Ramos (cell line): ENCODE measurements around the gene DENR.
"Not testable (repeated sequence)": the region's sequence is repeated elsewhere in the genome, so short reads cannot be mapped to it uniquely, and the experiment has no call there.

ENCODE experiments used
- in situ Hi-C: fragments of 300-500 bp; cut with MboI; formaldehyde crosslinking; loops from one replicate; pipeline ENCODE4 v1.14.3; 2022; ENCODE audit warnings: low sequenced_read_pairs; ENCODE audit not compliant: unreplicated experiment

DENR gene

DNA sequence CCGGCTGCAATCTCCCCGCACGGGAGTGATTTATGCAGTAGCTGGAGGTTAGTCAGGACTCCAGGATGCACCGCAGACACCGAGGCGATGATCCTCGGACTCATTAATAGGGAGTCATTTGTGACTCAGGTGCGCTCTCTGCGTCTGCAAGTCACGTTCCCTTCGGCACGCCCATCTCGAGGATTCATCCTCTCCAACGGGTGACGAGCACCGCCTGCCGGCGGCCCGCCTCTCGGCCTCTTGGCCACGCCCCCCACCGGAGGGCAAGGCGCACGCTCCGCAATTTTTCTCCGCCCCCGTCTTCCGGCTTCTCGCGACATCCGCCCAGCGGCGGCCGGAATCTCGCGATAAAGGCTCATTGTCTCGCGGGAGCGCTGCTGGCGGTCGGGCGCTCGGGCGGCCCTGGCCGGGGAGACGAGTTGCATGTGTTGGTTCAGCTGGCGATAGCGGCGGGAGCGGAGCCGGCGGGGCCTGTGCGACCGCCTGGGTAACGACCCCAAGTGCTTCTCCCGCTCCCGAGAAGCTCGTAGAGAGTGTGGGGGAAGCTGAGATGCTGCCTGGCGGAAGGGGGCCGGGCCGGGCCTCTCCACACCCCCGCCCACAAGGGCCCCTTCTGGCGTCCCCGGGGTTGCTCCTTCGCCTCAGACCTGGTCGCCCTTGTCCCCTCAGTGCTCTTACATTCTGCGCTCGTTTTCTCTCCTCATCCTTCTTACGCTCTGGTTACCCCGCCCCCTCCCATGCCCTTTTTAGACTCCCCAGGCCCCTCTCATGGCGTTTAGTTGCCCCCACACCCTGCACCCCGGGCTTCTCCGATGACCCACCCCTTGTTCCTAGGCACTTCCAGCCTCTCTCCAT, at the start of gene DENR:
TSS of gene DENR (plus strand) at position 361 of the 855 bp plus-strand sequence. CDS start 878 bp downstream, outside the sequence.
- in situ Hi-C loops, result no loop called here

DNA sequence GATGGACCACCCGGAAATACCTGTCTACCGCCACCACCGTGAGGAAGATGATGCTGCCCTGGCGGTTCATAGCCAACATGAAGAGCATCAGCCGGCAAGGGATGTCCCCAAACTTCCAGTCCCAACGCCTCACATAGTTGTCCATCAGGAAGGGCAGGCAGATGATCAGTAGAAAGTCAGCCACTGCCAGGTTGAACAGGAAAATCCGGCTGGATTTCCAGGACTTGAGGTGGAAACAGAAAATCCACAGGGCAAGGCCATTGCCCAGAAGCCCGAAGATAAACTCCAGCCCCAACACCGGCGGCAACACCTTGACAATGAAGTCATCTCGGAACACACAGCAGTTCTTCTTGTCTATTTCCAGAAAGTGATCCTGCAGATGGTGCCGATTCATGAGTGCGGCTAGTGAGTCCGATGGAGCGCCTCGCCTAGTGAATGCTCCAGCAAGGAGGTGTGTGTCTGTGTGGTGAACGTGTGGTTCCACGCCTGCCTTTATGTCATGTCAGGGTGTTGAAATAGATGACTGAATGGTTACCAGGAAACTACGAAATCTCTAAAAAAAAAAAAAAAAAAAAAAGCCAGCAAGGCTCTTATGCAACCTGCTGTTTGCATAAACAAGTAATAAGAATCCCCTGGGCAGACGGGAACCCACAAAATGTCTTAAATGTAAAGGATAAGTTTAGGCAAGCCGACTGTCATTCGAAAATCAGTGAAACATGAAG, 49.6 kb upstream of the DENR start, which contains the start of gene HCAR2:
TSS of gene HCAR2 (minus strand) at position 468 of the 722 bp plus-strand sequence. CDS start at position 394, 74 bp downstream.
- in situ Hi-C loops, result not testable (repeated sequence)

- in situ Hi-C loops, result not testable (repeated sequence)
Observed at GRCh38 chr12:122703841-122704240, 48.8 kb upstream of the DENR start.

- in situ Hi-C loops, result not testable (repeated sequence)
Observed at GRCh38 chr12:122709287-122709686, 43.3 kb upstream of the DENR start.

GRCh38 chr12:122710341-122710740, 42.3 kb upstream of the DENR start:
- in situ Hi-C loops, result not testable (repeated sequence)

- in situ Hi-C loops, result not testable (repeated sequence)
Observed at GRCh38 chr12:122711266-122711665, 41.4 kb upstream of the DENR start.

DNA sequence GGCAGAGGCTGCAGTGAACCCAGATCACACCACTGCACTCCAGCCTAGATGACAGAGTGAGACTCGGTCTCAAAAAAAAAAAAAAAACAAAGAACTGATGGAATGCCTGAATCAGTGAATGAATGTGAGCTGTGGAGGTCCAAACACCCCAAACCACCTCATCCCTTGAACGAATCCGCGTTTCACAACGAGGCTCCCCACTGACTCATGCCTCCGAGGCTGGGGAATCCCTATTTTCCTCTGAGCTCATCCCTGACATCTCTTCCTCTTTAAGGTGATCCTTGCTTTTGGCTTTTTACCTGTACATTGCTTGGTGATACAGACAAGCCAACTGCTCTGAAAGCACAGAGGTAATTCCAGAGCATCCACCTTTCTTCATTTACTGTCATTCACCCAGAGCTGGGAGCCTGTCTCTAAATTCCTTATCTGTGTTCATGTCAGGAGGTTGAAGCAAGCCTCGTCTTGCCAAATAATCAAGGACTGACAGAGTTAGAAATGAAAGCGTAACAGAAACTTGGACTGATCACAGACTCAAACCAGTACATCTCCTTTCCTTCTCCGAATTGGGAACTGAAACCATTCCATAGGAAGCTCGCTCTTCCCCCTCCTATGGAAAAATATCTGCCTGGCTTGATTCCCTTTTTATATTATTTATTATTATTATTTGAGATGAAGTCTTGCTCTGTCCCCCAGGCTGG, 39.0 kb upstream of the DENR start:
- in situ Hi-C loops, result not testable (repeated sequence)

- in situ Hi-C loops, result not testable (repeated sequence)
Observed at GRCh38 chr12:122715211-122715610, 37.4 kb upstream of the DENR start.

DNA sequence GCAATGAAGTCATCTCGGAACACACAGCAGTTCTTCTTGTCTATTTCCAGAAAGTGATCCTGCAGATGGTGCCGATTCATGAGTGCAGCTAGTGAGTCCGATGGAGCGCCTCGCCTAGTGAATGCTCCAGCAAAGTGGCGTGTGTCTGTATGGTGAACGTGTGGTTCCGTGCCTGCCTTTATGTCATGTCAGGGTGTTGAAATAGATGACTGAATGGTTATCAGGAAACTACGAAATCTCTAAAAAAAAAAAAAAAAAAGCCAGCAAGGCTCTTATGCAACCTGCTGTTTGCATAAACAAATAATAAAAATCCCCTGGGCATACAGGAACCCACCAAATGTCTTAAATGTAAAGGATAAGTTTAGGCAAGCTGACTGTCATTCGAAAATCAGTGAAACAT, 36.0 kb upstream of the DENR start, which contains the start of gene HCAR3:
TSS of gene HCAR3 (minus strand) at position 154 of the 400 bp plus-strand sequence. CDS start at position 80, 74 bp downstream.
- in situ Hi-C loops, result not testable (repeated sequence)

DNA sequence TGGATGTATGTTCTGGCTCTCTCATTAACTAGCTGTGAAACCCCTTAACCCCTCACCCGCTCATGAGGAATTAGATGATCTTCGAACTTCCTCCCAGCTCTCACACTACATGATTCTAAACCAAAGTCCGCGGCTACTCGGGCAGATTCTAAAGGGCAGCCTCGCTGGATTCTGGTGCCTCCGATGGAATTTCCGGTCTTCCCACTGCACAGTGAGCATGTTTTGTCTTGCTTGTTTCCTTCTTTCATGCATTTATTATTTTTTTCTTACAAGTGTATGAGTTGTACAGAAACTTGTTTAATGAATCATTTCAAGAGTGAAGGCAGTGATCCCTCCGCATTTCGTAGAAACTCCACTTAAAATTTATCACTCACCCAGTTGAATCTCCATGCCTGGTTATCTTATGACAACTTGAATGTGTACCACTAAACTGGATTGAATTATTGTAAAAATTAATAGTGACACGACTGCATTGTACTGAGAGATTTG, 31.5 kb upstream of the DENR start:
- in situ Hi-C loops, result no loop called here

- in situ Hi-C loops, result no loop called here
Observed at GRCh38 chr12:122722387-122722786, 30.2 kb upstream of the DENR start.

- in situ Hi-C loops, result no loop called here
Observed at GRCh38 chr12:122724641-122725243, 27.9 kb upstream of the DENR start.

GRCh38 chr12:122725452-122726079, 27.1 kb upstream of the DENR start:
- in situ Hi-C loops, result no loop called here

DNA sequence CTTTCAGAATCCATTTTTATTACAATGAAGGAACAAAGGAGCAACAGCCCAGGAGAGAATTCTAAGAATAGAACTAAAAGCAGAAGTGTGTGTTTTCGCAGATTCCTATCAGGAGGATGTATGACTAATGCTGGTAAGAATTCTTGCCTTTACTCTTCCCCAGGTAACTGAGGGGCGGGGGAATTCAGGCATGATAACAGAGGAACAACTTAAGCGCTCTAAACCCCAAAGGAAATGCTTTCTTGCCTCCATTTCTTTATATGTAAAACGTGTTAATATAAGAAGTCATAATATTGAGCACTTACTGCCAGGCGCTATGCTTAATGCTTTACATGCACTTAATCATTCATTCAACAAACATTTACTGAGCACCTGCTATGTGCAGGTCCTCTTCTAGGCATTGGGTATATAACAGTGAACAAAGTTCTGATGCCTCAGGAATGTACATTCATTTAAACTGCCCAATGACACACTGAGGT, 26.5 kb upstream of the DENR start:
- in situ Hi-C loops, result no loop called here

DNA sequence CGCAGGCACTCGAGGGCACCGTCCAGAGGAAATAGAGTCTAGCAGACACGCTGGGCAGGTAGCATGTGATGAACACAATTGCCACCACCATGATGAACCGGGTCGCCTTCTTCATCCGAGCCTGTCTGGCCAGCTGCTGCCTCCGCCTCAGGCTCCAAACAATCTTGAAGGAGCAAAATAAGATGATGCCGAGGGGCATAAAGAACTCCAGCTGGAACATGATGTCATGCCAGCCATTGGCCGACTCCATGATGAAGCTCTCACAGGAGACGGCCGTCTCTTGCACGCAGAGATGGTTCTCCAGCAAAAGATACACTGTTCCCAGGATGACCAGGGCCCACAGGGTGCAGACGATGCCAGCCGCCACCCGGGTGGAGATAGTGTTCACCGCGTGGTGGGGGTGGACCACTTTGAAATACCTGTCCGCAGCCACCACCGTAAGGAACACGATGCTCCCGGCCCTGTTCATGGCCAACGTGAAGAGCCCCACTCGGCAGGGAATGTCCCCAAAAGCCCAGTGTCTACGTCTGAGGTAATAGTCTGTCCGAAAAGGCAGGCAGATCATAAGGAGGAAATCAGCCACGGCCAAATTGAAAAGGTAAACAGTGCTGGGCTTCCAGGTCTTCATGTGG, 22.9 kb upstream of the DENR start:
- in situ Hi-C loops, result no loop called here

DNA sequence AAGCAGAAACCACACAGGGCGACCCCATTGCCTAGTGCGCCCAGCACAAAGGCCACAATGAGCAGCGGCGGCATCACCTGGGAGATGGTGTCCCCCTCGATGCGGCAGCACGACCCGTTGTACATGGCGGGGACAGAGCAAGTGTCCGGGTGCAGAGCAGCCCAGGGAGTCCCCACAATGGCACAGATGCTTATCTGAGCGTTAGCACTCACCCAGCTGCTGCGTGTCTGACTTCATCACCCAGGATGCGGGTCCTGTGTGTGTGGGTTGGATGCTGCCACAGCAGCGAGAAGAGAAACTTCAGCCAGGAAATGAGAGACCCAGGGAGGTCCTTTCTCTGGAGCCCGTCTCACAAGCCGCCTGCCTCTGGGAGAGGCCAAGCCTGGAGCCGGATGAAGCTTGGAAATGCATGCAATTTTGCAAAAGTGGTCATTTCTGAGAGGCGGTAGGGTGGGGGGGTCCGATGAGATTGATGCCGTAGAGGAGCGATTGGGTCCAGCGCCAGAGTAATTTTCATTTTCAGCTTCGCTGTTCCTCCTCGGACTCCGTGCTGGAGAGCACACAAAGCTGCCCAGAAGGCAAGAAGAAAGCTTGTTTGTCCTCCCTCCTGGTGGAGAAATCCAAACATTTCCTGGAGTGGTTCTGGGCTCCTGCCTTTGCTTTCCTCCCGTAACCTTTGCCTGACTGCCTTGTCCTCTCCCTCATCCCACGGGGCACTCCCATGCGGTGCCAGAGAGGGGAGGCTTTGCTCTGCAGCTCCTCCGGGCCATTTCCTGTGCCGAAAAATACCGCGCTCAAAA, 22.2 kb upstream of the DENR start, which contains the start of gene HCAR1:
TSS of gene HCAR1 (minus strand) at position 630 of the 800 bp plus-strand sequence. CDS start at position 125, 505 bp downstream.
- in situ Hi-C loops, result no loop called here

GRCh38 chr12:122732170-122732569, 20.5 kb upstream of the DENR start:
- in situ Hi-C loops, result no loop called here

DNA sequence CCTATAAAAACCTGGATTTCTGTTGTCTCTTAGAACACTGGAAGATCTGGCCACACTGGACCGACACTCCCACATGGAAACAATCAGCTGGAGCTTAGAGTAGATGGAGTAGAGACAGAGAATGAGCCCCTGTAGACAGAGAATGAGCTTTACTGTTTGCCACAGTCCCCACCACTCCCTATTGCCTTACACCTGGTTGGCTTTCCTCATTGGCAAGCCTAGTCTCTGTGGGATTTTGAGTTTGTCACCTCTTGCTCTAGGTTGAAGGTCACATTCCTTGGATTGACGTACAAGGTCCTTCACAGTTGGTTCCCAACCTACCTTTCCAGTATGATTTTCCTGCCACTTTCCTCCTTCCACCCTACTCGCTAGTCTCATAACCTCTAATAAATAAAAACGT, 20.0 kb upstream of the DENR start:
- in situ Hi-C loops, result no loop called here
